ENCODE measurements around the gene LGSN.

DNA sequence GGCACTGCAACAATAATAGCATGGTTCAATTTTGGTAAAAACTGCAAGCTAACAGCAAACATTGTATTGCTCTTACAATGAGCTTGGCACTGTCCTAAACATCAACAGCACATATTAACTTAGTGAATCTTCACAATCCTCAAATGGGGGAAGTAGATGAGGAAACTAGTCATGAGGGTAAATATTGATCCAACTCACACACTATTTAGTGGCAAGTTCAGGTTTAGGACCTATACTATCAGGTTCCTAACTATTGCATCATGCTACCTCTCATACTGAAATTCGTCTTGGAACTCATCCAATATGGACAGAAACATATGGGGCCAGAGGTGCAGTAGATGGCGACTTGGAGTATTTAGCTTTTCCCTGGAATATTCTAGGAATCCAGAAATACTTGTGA, 74.4 kb downstream of the LGSN start:
- TF ChIP-seq, protein P1, sequence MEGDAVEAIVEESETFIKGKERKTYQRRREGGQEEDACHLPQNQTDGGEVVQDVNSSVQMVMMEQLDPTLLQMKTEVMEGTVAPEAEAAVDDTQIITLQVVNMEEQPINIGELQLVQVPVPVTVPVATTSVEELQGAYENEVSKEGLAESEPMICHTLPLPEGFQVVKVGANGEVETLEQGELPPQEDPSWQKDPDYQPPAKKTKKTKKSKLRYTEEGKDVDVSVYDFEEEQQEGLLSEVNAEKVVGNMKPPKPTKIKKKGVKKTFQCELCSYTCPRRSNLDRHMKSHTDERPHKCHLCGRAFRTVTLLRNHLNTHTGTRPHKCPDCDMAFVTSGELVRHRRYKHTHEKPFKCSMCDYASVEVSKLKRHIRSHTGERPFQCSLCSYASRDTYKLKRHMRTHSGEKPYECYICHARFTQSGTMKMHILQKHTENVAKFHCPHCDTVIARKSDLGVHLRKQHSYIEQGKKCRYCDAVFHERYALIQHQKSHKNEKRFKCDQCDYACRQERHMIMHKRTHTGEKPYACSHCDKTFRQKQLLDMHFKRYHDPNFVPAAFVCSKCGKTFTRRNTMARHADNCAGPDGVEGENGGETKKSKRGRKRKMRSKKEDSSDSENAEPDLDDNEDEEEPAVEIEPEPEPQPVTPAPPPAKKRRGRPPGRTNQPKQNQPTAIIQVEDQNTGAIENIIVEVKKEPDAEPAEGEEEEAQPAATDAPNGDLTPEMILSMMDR (IDR thresholded peaks at IDR 0.05 in 8 of 11, conservative IDR thresholded peaks at IDR 0.05 in 3 of 11) = no peak
- TF ChIP-seq POLR2A (IDR thresholded peaks at IDR 0.05) = no peak

All from spleen (tissue), 7 donors.